RCC 7860 (cell line): ENCODE data around the gene CYCS.
A peak's percentile ranks its signal among the peaks of the same experiment; 100 is the strongest.

ENCODE experiments used
- DNase-seq: peaks from one replicate; pipeline ENCODE4 v3.0.0-alpha.2; 2015; ENCODE audit warnings: low spot score
- FAIRE-seq: peaks from 2 replicates; lab custom pipeline; 2012; peaks lifted over from hg19 to GRCh38; lab: Jason Lieb, UNC

CYCS gene

GRCh38 chr7:25125137-25125946, at the start of gene CYCS:
CYCS (minus strand) TSS chr7:25125260; CDS start chr7:25124119, 1,141 bp downstream.
- FAIRE-seq (peak; percentile 91), DNase-seq (peak; percentile 100)

GRCh38 chr7:25173184-25173583, 48.1 kb upstream of the CYCS start:
- DNase-seq (no peak), FAIRE-seq (no peak)

GRCh38 chr7:25171516-25171915, 46.5 kb upstream of the CYCS start:
- no peak for FAIRE-seq
- DNase-seq: no peak

- FAIRE-seq (no peak), DNase-seq (no peak)
Observed at GRCh38 chr7:25171071-25171470, 46.0 kb upstream of the CYCS start.

- FAIRE-seq: no peak
Observed at GRCh38 chr7:25169683-25170082, 44.6 kb upstream of the CYCS start.

GRCh38 chr7:25168145-25168544, 43.1 kb upstream of the CYCS start:
- no peak for DNase-seq

More at GRCh38 chr7:25169683-25170082, 44.6 kb upstream of the CYCS start:
- no peak for DNase-seq

GRCh38 chr7:25167262-25167843, 42.3 kb upstream of the CYCS start:
- FAIRE-seq (no peak), DNase-seq (no peak)

More at GRCh38 chr7:25168145-25168544, 43.1 kb upstream of the CYCS start:
- FAIRE-seq: no peak

- FAIRE-seq: peak; percentile 91
- DNase-seq: peak; percentile 37
Observed at GRCh38 chr7:25159983-25160596, 35.0 kb upstream of the CYCS start.

- FAIRE-seq: no peak
- DNase-seq: no peak
Observed at GRCh38 chr7:25158966-25159365, 33.9 kb upstream of the CYCS start.

GRCh38 chr7:25151773-25152172, 26.7 kb upstream of the CYCS start:
- FAIRE-seq: no peak

GRCh38 chr7:25149836-25150235, 24.8 kb upstream of the CYCS start:
- FAIRE-seq: no peak

More at GRCh38 chr7:25151773-25152172, 26.7 kb upstream of the CYCS start:
- no peak for DNase-seq

GRCh38 chr7:25148772-25149575, 23.9 kb upstream of the CYCS start:
- DNase-seq (no peak), FAIRE-seq (no peak)

More at GRCh38 chr7:25149836-25150235, 24.8 kb upstream of the CYCS start:
- no peak for DNase-seq

- FAIRE-seq: no peak
- no peak for DNase-seq
Observed at GRCh38 chr7:25143763-25144162, 18.7 kb upstream of the CYCS start.

GRCh38 chr7:25139536-25139935, 14.5 kb upstream of the CYCS start:
- FAIRE-seq: no peak
- no peak for DNase-seq

- FAIRE-seq: no peak
Observed at GRCh38 chr7:25134358-25135010, 9.4 kb upstream of the CYCS start.

GRCh38 chr7:25132430-25132829, 7.4 kb upstream of the CYCS start:
- no peak for FAIRE-seq
- no peak for DNase-seq

More at GRCh38 chr7:25134358-25135010, 9.4 kb upstream of the CYCS start:
- no peak for DNase-seq

GRCh38 chr7:25126751-25127150, 1.7 kb upstream of the CYCS start:
- DNase-seq: no peak
- no peak for FAIRE-seq

GRCh38 chr7:25124465-25125136, 459 bp downstream of the CYCS start:
- FAIRE-seq: no peak
- no peak for DNase-seq

- DNase-seq: peak; percentile 30
- FAIRE-seq: no peak
Observed at GRCh38 chr7:25122373-25122772, 2.7 kb downstream of the CYCS start.

GRCh38 chr7:25121599-25121998, 3.5 kb downstream of the CYCS start:
- FAIRE-seq: no peak
- DNase-seq: no peak
